ENCODE measurements around the gene TRIM58. TPM values are rescaled to one million over a fixed set of nuclear protein-coding genes. Genes with fewer than 3 reads are reported as not detected.

Gene TRIM58
- total and polyA plus RNA-seq, 8 donors: under 0.01 to 2.0 (median 0.19) TPM; not detected in 3

GRCh38 chr1:247904122-247904521, 47.1 kb downstream of the TRIM58 start:
- no peak overlapping the region for H3K4me3 ChIP-seq
- H3K9me3 ChIP-seq: peaks cover 0 to 8% (median 6%) of the 10 kb centered on the region in 4 donors
- H3K27ac ChIP-seq: no peak overlapping the region
- TF ChIP-seq EP300 (IDR thresholded peaks at IDR 0.05) (no peak), CTCF (IDR thresholded peaks at IDR 0.05) (no peak), POLR2A (IDR thresholded peaks at IDR 0.05) (no peak), POLR2AphosphoS5 (IDR thresholded peaks at IDR 0.05) (no peak)
- no peaks in the 10 kb centered on the region for H3K36me3 ChIP-seq
- no peak for DNase-seq
- intact Hi-C loops (cut with DNase I; ENCODE audit: low total_unique reads): no loop called here
- WGBS, 5 donors: 74 to 82% (median 79%) methylated on average over 6 of the region's 6 CpGs
- H3K4me1 ChIP-seq: no peaks in the 10 kb centered on the region
- no peaks in the 10 kb centered on the region for H3K27me3 ChIP-seq

- Histone ChIP-seq H3K9me3 (peaks cover 0 to 8% (median 6%) of the 10 kb centered on the region in 4 donors), H3K27me3 (no peaks in the 10 kb centered on the region), H3K4me1 (no peaks in the 10 kb centered on the region), H3K4me3 (no peak overlapping the region), H3K36me3 (no peaks in the 10 kb centered on the region), H3K27ac (no peak overlapping the region)
- intact Hi-C loops (cut with DNase I; ENCODE audit: low total_unique reads): no loop called here
- no peak for DNase-seq
- TF ChIP-seq POLR2AphosphoS5 (IDR thresholded peaks at IDR 0.05) (no peak), EP300 (IDR thresholded peaks at IDR 0.05) (no peak), CTCF (IDR thresholded peaks at IDR 0.05) (no peak), POLR2A (IDR thresholded peaks at IDR 0.05) (no peak)
- WGBS, 5 donors: 78 to 93% (median 87%) methylated on average over 13 of the region's 13 CpGs
These were observed 48.2 kb downstream of the TRIM58 start for GRCh38 chr1:247905181-247905580.

- H3K27ac ChIP-seq: no peak overlapping the region
- no peak for DNase-seq
- no peaks in the 10 kb centered on the region for H3K27me3 ChIP-seq
- peaks cover 0 to 8% (median 6%) of the 10 kb centered on the region in 4 donors for H3K9me3 ChIP-seq
- H3K36me3 ChIP-seq: no peaks in the 10 kb centered on the region
- intact Hi-C loops (cut with DNase I; ENCODE audit: low total_unique reads): no loop called here
- WGBS, 5 donors: 64 to 75% (median 74%) methylated on average over 9 of the region's 9 CpGs
- H3K4me1 ChIP-seq: no peaks in the 10 kb centered on the region
- TF ChIP-seq POLR2AphosphoS5 (IDR thresholded peaks at IDR 0.05) (no peak), POLR2A (IDR thresholded peaks at IDR 0.05) (no peak), EP300 (IDR thresholded peaks at IDR 0.05) (no peak), CTCF (IDR thresholded peaks at IDR 0.05) (no peak)
- H3K4me3 ChIP-seq: peak overlapping the region in 3 of 4 donors; percentile 3 to 27 (median 12)
These were observed 49.0 kb downstream of the TRIM58 start for GRCh38 chr1:247905910-247906503.

- Histone ChIP-seq H3K36me3 (no peaks in the 10 kb centered on the region), H3K4me1 (no peaks in the 10 kb centered on the region), H3K4me3 (peak overlapping the region in 3 of 4 donors; percentile 3 to 27 (median 12)), H3K9me3 (peaks cover 0 to 11% (median 6%) of the 10 kb centered on the region in 4 donors), H3K27me3 (no peaks in the 10 kb centered on the region), H3K27ac (no peak overlapping the region)
- WGBS, 5 donors: 38 to 60% (median 49%) methylated on average over 7 of the region's 7 CpGs
- intact Hi-C loops (cut with DNase I; ENCODE audit: low total_unique reads): no loop called here
- TF ChIP-seq POLR2A (IDR thresholded peaks at IDR 0.05) (no peak), POLR2AphosphoS5 (IDR thresholded peaks at IDR 0.05) (no peak), CTCF (IDR thresholded peaks at IDR 0.05) (no peak), EP300 (IDR thresholded peaks at IDR 0.05) (no peak)
- DNase-seq: peak in 1 of 2 donors; percentile 23
These were observed 49.6 kb downstream of the TRIM58 start for GRCh38 chr1:247906504-247907047.
